ENCODE data around the gene NEDD1. TPM values are rescaled to one million over a fixed set of nuclear protein-coding genes. Genes with fewer than 3 reads are reported as not detected.

Gene NEDD1
- total RNA-seq, 1 experiment from 2014 or later: 30.3 TPM

DNA sequence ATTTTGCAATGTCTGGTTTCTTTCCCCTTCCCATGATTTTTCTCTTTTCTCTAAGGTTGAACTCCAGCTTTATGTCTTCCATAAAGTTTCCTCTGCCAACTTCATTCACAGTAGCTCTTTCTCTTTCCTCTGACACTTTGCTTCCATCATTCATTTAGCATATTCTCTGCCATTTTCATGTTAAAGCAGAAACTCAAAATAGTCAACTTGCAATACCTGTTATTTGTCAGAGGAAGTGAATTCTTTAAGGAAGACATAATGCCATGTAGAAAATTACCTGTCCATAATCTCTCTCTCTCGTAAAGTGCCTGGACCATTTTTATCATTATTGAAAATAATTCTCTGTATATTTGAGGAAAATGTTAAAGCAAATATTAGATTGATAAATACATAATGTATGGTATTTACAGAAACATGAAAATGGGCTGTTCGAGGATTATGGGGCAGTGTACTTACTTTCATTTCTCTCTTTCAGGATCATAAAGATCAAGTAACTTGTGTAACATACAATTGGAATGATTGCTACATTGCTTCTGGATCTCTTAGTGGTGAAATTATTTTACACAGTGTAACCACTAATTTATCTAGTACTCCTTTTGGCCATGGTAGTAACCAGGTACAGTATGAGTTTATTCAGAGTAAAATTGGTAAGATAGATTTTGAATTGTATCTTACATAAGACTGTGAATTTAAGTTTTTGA, 12.6 kb downstream of the NEDD1 start:
- ATAC-seq: no peak
- Histone ChIP-seq H3K9me3 (ENCODE audit: control insufficient read depth, insufficient read depth, low read depth, low read length) (no peaks in the 10 kb centered on the region), H3K4me1 (ENCODE audit: control insufficient read depth, insufficient read depth, low read length) (no peaks in the 10 kb centered on the region), H3K27ac (ENCODE audit: low read length) (no peak overlapping the region), H3K36me3 (ENCODE audit: control insufficient read depth, insufficient read depth, low read length) (peaks cover 2% of the 10 kb centered on the region; the same call in 1 of the 2 replicates), H3K27me3 (ENCODE audit: control insufficient read depth, insufficient read depth, low read length) (no peaks in the 10 kb centered on the region), H3K4me3 (ENCODE audit: low read depth in 2 of 2, low read length in 2 of 2) (no peak overlapping the region)
- in situ Hi-C loops (cut with HindIII; ENCODE audit: low pct_unique_long_range_greater_than_20kb, low sequenced_read_pairs): no loop called here
- intact Hi-C loops (cut with micrococcal nuclease; ENCODE audit: unreplicated experiment): no loop called here
- no peak for TF ChIP-seq TCF7L2 (IDR thresholded peaks at IDR 0.05; ENCODE audit: low read depth, low read length)
- no peak for TF ChIP-seq POLR2AphosphoS5 (IDR thresholded peaks at IDR 0.05; ENCODE audit: low read depth, low read length)
- TF ChIP-seq, protein P1, sequence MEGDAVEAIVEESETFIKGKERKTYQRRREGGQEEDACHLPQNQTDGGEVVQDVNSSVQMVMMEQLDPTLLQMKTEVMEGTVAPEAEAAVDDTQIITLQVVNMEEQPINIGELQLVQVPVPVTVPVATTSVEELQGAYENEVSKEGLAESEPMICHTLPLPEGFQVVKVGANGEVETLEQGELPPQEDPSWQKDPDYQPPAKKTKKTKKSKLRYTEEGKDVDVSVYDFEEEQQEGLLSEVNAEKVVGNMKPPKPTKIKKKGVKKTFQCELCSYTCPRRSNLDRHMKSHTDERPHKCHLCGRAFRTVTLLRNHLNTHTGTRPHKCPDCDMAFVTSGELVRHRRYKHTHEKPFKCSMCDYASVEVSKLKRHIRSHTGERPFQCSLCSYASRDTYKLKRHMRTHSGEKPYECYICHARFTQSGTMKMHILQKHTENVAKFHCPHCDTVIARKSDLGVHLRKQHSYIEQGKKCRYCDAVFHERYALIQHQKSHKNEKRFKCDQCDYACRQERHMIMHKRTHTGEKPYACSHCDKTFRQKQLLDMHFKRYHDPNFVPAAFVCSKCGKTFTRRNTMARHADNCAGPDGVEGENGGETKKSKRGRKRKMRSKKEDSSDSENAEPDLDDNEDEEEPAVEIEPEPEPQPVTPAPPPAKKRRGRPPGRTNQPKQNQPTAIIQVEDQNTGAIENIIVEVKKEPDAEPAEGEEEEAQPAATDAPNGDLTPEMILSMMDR (IDR thresholded peaks at IDR 0.05): no peak
- TF ChIP-seq, protein P2, sequence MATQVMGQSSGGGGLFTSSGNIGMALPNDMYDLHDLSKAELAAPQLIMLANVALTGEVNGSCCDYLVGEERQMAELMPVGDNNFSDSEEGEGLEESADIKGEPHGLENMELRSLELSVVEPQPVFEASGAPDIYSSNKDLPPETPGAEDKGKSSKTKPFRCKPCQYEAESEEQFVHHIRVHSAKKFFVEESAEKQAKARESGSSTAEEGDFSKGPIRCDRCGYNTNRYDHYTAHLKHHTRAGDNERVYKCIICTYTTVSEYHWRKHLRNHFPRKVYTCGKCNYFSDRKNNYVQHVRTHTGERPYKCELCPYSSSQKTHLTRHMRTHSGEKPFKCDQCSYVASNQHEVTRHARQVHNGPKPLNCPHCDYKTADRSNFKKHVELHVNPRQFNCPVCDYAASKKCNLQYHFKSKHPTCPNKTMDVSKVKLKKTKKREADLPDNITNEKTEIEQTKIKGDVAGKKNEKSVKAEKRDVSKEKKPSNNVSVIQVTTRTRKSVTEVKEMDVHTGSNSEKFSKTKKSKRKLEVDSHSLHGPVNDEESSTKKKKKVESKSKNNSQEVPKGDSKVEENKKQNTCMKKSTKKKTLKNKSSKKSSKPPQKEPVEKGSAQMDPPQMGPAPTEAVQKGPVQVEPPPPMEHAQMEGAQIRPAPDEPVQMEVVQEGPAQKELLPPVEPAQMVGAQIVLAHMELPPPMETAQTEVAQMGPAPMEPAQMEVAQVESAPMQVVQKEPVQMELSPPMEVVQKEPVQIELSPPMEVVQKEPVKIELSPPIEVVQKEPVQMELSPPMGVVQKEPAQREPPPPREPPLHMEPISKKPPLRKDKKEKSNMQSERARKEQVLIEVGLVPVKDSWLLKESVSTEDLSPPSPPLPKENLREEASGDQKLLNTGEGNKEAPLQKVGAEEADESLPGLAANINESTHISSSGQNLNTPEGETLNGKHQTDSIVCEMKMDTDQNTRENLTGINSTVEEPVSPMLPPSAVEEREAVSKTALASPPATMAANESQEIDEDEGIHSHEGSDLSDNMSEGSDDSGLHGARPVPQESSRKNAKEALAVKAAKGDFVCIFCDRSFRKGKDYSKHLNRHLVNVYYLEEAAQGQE (IDR thresholded peaks at IDR 0.05; ENCODE audit: insufficient read depth in 1 of 2, low read depth in 2 of 2, low read length in 1 of 2): no peak
- no peak for TF ChIP-seq SIN3A (IDR thresholded peaks at IDR 0.05; ENCODE audit: borderline replicate concordance, insufficient read depth, low read depth, low read length)
- no TSS peak for BruUV-seq (replicated peaks)
- POLR2A ChIA-PET: interaction anchor here (0.6 kb wide), 1 partner anchor 589 kb away, joined by 3 read pairs; no protein-coding TSS in a partner anchor
- DNase-seq (ENCODE audit: low read depth, low spot score): no peak
- CTCF ChIA-PET: no interaction called here

DNA sequence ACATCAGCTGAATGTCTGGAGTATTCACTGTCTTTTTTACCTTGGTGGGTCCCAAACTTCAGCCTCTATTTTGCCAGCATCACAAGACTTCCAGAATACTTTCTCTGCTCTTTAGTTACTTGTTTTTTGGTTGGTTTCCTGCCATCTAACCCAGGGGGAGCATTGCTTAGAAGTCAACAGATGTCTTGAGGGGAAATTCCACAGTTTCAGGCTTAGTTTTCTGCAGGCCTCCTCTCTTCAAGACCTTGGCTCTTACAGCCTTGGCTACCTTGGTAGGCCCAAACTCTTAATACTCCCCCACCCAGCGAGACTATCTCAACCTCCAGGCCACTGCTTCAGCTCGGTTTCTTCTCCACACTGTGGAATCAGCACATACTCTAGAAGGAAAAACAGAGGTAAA, 41.7 kb downstream of the NEDD1 start:
- no peaks in the 10 kb centered on the region for H3K4me1 ChIP-seq (ENCODE audit: control insufficient read depth, insufficient read depth, low read length)
- in situ Hi-C loops (cut with HindIII; ENCODE audit: low pct_unique_long_range_greater_than_20kb, low sequenced_read_pairs) (no loop called here), intact Hi-C loops (cut with micrococcal nuclease; ENCODE audit: unreplicated experiment) (no loop called here)
- H3K27ac ChIP-seq (ENCODE audit: low read length): no peak overlapping the region
- ChIA-PET CTCF (no interaction called here), POLR2A (no interaction called here)
- ATAC-seq (no peak), DNase-seq (ENCODE audit: low read depth, low spot score) (no peak)
- peaks cover 17% of the 10 kb centered on the region for H3K36me3 ChIP-seq (ENCODE audit: control insufficient read depth, insufficient read depth, low read length)
- TF ChIP-seq, protein P1 (IDR thresholded peaks at IDR 0.05): no peak
- no peak for TF ChIP-seq TCF7L2 (IDR thresholded peaks at IDR 0.05; ENCODE audit: low read depth, low read length)
- TF ChIP-seq, protein P2 (IDR thresholded peaks at IDR 0.05; ENCODE audit: insufficient read depth in 1 of 2, low read depth in 2 of 2, low read length in 1 of 2): no peak
- no peak for TF ChIP-seq SIN3A (IDR thresholded peaks at IDR 0.05; ENCODE audit: borderline replicate concordance, insufficient read depth, low read depth, low read length)
- TF ChIP-seq POLR2AphosphoS5 (IDR thresholded peaks at IDR 0.05; ENCODE audit: low read depth, low read length): no peak
- no peaks in the 10 kb centered on the region for H3K9me3 ChIP-seq (ENCODE audit: control insufficient read depth, insufficient read depth, low read depth, low read length)
- no peak overlapping the region for H3K4me3 ChIP-seq (ENCODE audit: low read depth in 2 of 2, low read length in 2 of 2)
- no TSS peak for BruUV-seq (replicated peaks)
- no peaks in the 10 kb centered on the region for H3K27me3 ChIP-seq (ENCODE audit: control insufficient read depth, insufficient read depth, low read length)
